HG03469 (cell line): ENCODE measurements around the gene LIN28A.

Experiments
- ATAC-seq: cut with Tn5 transposase; IDR thresholded peaks from one replicate; pipeline ENCODE4 v1.9.1; 2021; ENCODE audit warnings: mild to moderate bottlenecking, moderate library complexity, moderate number of reproducible peaks; ENCODE audit not compliant: unreplicated experiment

Gene LIN28A

GRCh38 chr1:26387447-26387846 is 23.2 kb upstream of the LIN28A start:
- ATAC-seq, result no peak

DNA sequence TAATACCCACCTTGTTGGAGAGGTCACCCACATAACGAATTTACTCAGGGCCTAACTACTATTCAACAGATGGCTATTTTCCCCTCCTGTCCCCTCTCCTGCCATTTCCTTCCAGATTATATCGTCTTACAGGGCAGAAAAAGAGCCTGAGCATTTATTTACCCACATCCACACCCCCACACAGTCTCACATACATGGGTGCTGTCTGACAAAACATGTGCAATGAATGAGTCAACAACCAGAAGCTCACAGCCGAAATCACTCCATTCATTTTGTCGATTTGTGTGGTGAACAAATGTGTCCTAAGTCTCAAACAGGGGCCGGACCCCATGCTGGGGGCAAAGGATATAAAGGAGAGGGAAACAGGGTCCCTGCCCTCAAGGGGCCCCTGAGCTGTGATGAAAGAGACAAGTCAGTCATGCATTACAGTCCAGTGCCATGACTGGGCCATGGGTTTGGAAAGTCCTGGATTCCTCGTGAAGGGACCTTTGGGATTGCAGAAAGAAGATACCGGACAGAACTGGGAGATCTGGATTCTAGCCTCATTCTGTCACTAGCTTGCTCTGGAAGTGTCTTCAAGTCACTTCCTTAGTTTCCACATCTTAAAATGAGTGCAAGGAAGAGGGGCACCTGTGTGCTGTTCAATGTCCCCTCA is 21.7 kb upstream of the LIN28A start:
- no peak for ATAC-seq

DNA sequence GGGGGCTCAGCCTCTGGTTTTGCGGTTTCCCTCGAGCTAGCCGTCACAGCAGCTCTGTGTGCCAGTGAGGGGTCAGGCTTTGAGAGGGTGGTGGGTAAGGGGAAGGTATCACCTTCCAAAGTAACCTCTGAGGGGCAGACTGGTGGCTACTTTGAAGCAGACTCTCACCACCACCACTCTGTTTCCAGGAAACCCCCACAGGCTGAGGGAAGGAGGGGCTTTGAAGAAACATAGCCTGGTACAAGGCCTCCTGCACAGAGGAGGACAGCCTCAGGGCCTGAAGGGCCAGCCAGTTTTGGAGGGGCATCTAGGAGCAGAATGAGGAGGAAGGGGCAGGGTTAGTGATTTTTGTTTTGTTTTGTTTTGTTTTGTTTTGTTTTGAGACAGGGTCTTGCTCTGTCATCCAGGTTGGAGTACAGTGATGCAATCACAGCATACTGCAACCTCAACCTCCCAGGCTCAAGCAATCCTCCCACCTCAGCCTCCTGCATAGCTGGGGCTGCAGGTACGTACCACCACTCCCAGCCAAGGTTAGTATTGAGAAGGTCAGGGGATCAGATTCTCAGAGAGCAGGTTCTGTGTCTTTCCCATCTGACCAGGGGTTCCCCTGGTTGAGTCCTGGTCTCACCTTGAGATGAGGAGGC is 20.9 kb upstream of the LIN28A start:
- ATAC-seq, result no peak

DNA sequence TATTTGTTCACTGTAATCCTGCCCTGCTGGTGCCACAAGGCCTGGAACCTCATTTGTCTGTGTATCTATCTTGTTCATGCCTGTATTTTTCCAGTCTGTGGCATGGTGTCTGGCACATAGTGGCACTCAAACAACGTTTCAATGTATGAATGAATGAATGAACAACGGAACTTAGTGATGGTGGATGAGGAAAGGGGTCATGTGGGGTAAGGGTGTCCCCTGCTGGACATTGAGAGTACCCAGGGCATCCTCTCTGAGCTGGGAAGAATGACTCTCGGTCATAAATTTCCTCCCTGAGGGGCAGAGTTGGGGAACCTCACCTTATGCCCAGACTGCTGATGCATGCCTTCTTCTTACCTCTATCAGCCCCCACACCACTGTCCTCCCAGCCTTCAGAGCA is 19.2 kb upstream of the LIN28A start:
- ATAC-seq, result no peak

- ATAC-seq, result no peak
Observed at GRCh38 chr1:26395754-26396153, 14.9 kb upstream of the LIN28A start.

GRCh38 chr1:26399034-26399433 is 11.6 kb upstream of the LIN28A start:
- ATAC-seq, result no peak

DNA sequence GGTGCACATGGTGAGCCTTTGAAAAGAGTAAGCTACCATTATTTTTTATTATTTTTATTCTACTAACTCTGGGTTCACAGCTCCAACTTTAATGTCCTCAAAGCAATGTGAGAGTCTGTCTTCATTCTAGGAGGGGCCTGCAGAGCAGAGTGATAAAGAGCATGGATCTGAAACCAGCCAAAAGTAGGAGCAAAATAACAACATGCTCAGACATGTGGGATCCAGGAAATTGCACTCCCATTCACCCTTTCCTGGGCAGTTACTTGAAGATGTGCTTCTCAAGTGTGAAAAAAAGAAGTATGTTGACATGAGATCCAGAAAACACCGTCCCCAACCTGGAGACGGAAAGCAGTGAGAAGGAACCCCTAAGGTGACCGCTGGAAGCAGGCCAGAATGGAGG is 8.7 kb upstream of the LIN28A start:
- ATAC-seq, result no peak

DNA sequence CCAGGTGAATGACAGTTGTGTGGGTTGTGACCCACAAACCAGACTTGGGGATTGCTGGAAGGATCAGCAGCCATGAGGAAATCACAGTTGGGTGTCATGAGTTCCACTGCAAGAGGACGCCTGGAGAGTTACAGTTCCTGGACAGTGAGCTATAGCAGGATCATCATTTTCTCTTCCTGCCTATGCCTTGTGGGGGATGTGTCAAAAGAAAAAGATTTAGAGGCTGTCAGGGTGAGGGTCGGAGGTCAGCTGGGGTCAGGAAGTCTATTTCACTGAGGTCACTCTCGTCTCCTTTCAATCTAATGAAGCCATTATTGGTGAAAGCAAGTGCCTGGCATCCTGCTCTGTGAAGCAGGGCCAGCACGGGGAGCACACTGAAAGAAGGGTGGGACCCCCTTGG is 7.0 kb upstream of the LIN28A start:
- no peak for ATAC-seq

DNA sequence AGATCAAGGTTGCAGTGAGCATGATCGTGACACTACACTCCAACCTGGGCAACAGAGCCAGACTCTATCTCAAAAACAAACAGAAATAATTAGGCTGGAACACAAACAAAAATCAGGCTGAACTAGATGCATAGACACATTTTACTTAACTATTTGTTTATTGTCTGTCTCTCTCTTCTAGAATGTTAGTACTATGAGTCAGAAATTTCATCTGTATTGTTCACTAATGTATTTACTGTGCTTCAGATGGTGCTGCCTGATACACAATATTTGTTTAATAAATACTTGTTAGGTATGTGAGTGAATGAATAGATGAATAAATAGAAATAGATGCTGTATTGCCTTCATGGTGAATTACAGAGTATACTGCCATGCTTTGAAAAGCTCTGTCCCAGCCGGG is 6.0 kb upstream of the LIN28A start:
- no peak for ATAC-seq

DNA sequence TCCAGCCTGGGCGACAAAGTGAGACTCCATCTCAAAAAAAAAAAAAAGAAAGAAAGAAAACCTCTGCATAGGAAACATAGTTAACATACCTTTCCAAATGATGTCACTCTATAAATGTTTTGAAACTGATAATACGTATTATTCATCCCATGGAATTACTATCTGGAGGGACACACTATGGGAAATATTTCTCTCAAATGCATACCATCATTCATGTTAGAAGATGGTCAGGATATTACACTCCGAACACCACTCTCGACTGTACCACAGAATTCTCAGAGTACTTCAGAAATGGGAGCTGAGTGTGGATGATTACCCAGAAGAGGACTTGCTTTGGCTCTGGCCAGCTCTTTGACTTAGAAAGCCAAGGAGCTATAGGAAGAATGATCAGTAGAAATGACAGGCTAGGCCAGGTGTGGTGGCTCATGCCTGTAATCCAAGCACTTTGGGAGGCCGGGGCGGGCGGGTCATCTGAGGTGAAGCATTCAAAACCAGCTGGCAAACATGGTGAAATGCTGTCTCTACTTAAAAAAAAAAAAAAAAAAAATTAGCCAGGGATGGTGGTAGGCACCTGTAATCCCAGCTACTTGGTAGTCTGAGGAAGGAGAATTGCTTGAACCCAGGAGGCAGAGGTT is 5.2 kb upstream of the LIN28A start:
- ATAC-seq, result no peak

- ATAC-seq, result no peak
Observed at GRCh38 chr1:26408604-26409003, 2.0 kb upstream of the LIN28A start.

DNA sequence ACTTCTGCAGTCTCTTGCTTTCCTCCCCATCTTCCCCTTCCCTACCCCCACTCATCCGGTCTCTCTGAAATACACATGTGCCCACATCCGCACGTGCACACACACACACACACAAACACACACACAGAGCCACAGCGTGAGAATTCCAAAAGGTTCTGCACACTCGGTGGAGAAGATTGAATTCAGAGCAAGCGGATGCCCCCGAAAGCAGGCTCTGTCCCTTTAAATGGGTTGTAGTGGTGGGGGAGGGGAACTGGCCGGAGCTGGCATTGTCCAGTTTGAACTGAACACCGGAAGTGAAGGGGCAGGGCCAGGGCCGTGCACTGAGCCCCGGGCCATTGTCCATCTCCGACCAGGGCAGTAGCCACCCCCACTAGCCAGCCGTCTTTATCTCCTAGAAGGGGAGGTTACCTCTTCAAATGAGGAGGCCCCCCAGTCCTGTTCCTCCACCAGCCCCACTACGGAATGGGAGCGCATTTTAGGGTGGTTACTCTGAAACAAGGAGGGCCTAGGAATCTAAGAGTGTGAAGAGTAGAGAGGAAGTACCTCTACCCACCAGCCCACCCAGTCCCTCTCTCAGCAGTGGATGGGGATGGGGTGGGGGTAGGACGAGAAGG is 1.3 kb upstream of the LIN28A start:
- no peak for ATAC-seq

DNA sequence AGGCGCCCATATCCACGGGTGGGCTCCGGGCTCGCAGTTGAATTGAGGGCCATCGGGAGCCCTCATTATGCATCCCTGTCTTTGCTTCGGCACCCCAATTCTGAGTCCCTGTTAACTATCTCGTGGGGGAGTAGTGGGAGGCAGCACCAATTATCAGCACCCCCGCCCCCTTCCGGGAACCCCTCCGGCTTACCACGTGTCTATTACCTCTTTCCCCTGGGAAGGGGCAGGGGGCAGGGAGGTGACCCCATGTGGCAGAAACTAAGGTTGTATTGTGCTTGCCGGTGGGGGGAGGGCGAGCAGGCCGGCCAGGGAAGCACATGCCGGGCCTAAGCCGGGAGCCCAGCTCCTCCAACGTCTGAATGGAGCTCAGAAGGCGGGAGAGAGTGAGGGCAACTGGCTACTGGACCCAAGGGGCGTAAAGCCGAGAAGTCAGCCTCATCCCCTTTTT is 1.0 kb downstream of the LIN28A start:
- no peak for ATAC-seq

- no peak for ATAC-seq
Observed at GRCh38 chr1:26412180-26412840, 1.7 kb downstream of the LIN28A start.

DNA sequence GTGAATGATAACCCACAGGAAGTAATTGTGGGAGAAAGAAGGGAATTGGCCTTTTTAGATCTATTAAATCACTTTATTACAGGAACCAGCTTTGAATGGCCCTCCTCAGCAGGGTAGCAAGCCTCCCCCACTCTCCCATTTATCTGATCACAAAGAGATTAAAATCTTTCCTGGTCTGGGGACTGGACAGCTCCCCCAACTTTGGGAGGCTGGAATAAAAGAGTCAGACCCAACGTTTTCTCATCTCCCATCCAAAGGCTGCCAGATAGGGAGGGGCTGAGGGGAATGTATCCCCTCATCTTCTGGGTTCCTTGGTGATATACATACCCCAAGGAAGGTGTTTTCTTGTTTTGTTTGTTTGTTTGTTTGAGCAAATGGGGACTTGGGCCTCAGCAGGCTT is 2.4 kb downstream of the LIN28A start:
- ATAC-seq, result no peak

DNA sequence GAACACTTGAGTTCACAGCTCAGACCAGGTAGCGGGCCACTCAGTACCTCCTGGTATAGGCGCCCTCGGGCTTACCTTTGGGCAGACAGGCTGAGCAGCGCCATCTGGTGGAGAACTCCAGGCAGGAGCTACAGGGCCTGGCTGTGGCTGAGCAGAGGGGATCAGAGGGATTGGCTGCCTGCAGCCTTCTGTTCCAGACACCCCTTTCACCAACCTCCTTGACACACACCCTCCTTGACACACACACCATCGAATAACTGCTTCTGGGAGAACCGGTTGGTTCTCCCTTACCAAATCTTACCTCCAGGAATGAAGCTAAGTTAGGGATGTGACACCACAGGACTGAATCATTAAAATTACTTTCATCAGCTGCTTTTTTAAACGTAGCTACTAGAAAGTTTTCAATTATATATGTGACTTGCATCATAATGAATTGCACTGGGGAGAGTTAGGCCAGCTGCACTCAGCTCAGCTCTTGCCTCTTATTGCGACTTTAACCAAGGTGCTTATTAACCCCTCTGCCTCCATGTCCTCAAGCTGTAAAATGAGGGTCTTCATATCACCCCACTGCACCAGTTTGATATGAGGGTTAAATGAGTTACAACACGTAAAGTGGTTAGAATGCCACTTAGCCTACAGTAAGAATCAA is 6.6 kb downstream of the LIN28A start:
- ATAC-seq, result no peak

DNA sequence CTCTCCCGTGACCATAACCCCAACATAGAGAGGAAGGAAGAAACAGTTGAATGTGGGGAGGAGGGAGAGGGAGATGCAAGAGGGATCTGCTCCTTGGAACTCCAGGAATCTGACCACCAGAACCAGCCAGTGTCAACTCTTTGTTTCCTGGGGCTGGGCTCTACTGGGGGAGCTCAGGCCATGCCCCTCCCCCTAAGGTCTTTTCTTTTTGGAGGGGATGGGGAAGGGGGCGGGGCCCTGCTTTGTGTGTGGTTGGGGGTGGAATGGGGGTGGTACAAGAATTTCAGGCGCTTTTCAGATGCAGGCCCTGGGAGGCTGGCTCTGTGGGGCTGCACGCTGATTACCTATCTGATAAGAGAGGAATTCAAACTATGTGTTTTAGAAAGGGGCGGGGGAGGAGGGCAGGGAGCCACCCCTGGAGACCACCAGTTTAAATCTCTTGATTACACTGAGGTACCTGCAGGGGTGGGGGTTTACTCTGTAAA is 8.3 kb downstream of the LIN28A start:
- no peak for ATAC-seq

GRCh38 chr1:26419494-26419893 is 8.9 kb downstream of the LIN28A start:
- ATAC-seq, result no peak

DNA sequence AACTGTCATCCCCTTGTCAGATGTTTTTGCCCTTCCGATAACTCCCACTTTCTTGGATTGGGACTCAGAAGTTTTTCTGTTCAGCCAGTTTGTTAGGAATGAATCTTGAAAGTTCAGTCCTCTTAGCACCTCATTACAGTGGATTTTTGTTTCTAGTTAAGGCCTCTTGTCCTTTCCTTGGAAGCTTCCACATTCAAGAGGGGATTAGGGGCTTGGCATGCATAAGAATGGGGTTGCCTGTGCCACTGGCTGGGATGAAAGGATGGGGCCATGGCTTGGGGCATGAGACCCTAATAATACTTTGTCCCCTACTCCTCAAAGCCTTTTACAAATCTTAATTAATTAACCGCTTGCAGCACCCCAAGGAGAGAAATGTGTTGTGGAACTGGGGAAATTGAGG is 19.1 kb downstream of the LIN28A start:
- no peak for ATAC-seq

DNA sequence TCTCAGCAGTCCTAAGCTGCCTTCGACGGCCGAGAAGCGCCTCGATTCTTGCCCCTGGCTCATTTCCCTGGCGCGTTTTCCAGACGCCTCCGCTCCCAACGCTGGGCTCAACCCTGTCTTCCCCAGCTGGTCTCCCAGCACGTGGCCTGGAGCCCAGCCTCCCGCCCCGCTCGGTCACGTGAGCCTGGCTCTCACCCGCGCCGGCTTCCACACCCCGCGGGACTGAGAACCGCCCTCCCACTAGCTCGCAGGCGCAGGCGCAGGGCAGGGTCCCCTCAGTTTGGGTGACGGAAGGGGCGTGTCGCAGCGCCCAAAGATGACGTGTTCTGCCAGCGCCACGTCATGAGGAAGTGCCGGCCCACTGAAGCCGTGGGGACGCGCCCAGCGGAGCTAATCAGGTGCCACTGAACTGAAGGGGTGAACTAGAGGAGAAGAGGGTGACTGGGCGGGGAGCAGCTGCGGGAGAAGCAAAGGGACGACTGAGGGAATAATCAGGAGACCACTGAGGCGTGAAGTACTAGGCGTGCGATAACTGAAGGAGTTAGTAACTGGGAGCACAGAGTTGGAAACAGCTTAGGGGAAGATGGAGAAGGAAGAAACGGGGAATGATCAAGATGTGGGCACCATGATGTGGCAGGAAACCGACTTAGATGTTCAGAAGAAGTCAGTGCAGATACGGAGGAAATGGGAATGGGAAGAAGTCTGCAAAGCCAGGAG is 21.5 kb downstream of the LIN28A start, which contains the start of gene DHDDS:
TSS of gene DHDDS (plus strand) at position 343 of the 717 bp plus-strand sequence. CDS start 625 bp downstream, outside the sequence.
- ATAC-seq, result peak; percentile 84
